Common myeloid progenitor, CD34-positive (primary cell): ENCODE results near the gene HSPBP1.
A peak's percentile ranks its signal among the peaks of the same experiment; 100 is the strongest.

Experiments
- CTCF ChIA-PET: fragments of 350-600 bp; sonication (Branson Sonifier 250); formaldehyde crosslinking; loops from one replicate; lab custom pipeline; 2021; ENCODE audit warnings: antibody characterized with exemption; lab: Charles Lee
- POLR2A ChIA-PET: fragments of 350-600 bp; sonication (Branson Sonifier 250); formaldehyde crosslinking; loops from one replicate; lab custom pipeline; 2021; ENCODE audit warnings: antibody characterized with exemption; lab: Charles Lee
- DNase-seq, 3 donors: peaks; one replicate each; pipeline versions ENCODE4 v3.0.0 to v3.0.0-alpha.2; 2013
- H3K27ac ChIP-seq, 2 experiments: 1 replicate in 1 of 2; 2 replicates in 1 of 2; pipeline ENCODE4 v1.7.0; 2013; ENCODE audit warnings: inconsistent platforms in 2 of 2, low read length in 2 of 2, mild to moderate bottlenecking in 2 of 2, low read depth in 1 of 2, moderate library complexity in 1 of 2; ENCODE audit not compliant: severe bottlenecking in 2 of 2, insufficient read depth in 1 of 2, poor library complexity in 1 of 2
- H3K27me3 ChIP-seq, 5 experiments: replicated peaks in 2 of 5; 1 replicate in 3 of 5; 2 replicates in 2 of 5; pipeline versions ENCODE4 v1.6.1 to v1.7.0; 2013; ENCODE audit warnings: low read length in 4 of 5, mild to moderate bottlenecking in 2 of 5, moderate library complexity in 2 of 5, inconsistent platforms in 1 of 5; ENCODE audit not compliant: insufficient read depth in 5 of 5, control insufficient read depth in 4 of 5
- H3K36me3 ChIP-seq, 4 experiments: 1 replicate in 2 of 4; 2 replicates in 2 of 4; pipeline versions ENCODE4 v1.6.1 to v1.7.0; 2013; ENCODE audit warnings: low read length in 3 of 4, control low read depth in 1 of 4, mild to moderate bottlenecking in 1 of 4; ENCODE audit not compliant: control insufficient read depth in 4 of 4, insufficient read depth in 4 of 4
- H3K4me1 ChIP-seq, 4 experiments: 1 replicate in 3 of 4; 2 replicates in 1 of 4; pipeline versions ENCODE4 v1.6.1 to v1.7.1; 2013; ENCODE audit warnings: low read length in 3 of 4, mild to moderate bottlenecking in 3 of 4, control low read depth in 1 of 4, inconsistent platforms in 1 of 4, moderate library complexity in 1 of 4; ENCODE audit not compliant: control insufficient read depth in 4 of 4, insufficient read depth in 4 of 4; ENCODE audit errors: control extremely low read depth in 1 of 4
- H3K4me3 ChIP-seq, 7 experiments: 1 replicate in 4 of 7; 2 replicates in 3 of 7; pipeline versions ENCODE4 v1.5.1 to v1.7.0; 2013; ENCODE audit warnings: mild to moderate bottlenecking in 7 of 7, low read length in 6 of 7, moderate library complexity in 6 of 7, inconsistent platforms in 2 of 7, low read depth in 2 of 7, control low read depth in 1 of 7; ENCODE audit not compliant: insufficient read depth in 4 of 7, control insufficient read depth in 1 of 7; ENCODE audit errors: extremely low read depth in 1 of 7
- H3K9me3 ChIP-seq, 5 experiments: 1 replicate in 4 of 5; 2 replicates in 1 of 5; pipeline versions ENCODE4 v1.6.1 to v1.7.1; 2013; ENCODE audit warnings: low read length in 4 of 5, mild to moderate bottlenecking in 2 of 5, inconsistent platforms in 1 of 5, low read depth in 1 of 5, moderate library complexity in 1 of 5; ENCODE audit not compliant: control insufficient read depth in 4 of 5, insufficient read depth in 2 of 5; ENCODE audit errors: control extremely low read depth in 1 of 5
- WGBS: methylation state at CpG from one replicate; pipeline ENCODE4 v1.1.5; 2013; ENCODE audit not compliant: insufficient coverage; 5-methylcytosine and 5-hydroxymethylcytosine counted together

The HSPBP1 gene

GRCh38 chr19:55224038-55224665, 55.8 kb downstream of the HSPBP1 start:
- H3K36me3 ChIP-seq: peaks cover 3 to 70% (median 41%) of the 10 kb centered on the region in 4 experiments
- no peak overlapping the region for H3K27ac ChIP-seq
- POLR2A ChIA-PET: no interaction called here
- DNase-seq: no peak
- no peaks in the 10 kb centered on the region for H3K4me1 ChIP-seq
- peaks cover 0 to 9% (median 3%) of the 10 kb centered on the region in 5 experiments for H3K9me3 ChIP-seq
- CTCF ChIA-PET: no interaction called here
- H3K27me3 ChIP-seq: no peaks in the 10 kb centered on the region
- 89% methylated on average over 20 of the region's 26 CpGs for WGBS
- no peak overlapping the region for H3K4me3 ChIP-seq

- H3K27me3 ChIP-seq: no peaks in the 10 kb centered on the region
- no peak for DNase-seq
- no peaks in the 10 kb centered on the region for H3K4me1 ChIP-seq
- no peak overlapping the region for H3K27ac ChIP-seq
- H3K9me3 ChIP-seq: peaks cover 0 to 9% (median 3%) of the 10 kb centered on the region in 5 experiments
- no peak overlapping the region for H3K4me3 ChIP-seq
- POLR2A ChIA-PET: no interaction called here
- CTCF ChIA-PET: no interaction called here
- 96% methylated on average over 13 of the region's 17 CpGs for WGBS
- H3K36me3 ChIP-seq: peaks cover 3 to 63% (median 36%) of the 10 kb centered on the region in 4 experiments
Observed at GRCh38 chr19:55223291-55224037, 56.4 kb downstream of the HSPBP1 start.

- H3K27me3 ChIP-seq: peaks cover 0 to 4% (median 2%) of the 10 kb centered on the region in 5 experiments
- CTCF ChIA-PET: interaction anchor here (0.7 to 1.3 kb wide), 3 partner anchors 14 to 35 kb away, joined by 3 read pairs; no protein-coding TSS in a partner anchor
- POLR2A ChIA-PET: no interaction called here
Observed at GRCh38 chr19:55220525-55220924, 59.4 kb downstream of the HSPBP1 start.

DNA sequence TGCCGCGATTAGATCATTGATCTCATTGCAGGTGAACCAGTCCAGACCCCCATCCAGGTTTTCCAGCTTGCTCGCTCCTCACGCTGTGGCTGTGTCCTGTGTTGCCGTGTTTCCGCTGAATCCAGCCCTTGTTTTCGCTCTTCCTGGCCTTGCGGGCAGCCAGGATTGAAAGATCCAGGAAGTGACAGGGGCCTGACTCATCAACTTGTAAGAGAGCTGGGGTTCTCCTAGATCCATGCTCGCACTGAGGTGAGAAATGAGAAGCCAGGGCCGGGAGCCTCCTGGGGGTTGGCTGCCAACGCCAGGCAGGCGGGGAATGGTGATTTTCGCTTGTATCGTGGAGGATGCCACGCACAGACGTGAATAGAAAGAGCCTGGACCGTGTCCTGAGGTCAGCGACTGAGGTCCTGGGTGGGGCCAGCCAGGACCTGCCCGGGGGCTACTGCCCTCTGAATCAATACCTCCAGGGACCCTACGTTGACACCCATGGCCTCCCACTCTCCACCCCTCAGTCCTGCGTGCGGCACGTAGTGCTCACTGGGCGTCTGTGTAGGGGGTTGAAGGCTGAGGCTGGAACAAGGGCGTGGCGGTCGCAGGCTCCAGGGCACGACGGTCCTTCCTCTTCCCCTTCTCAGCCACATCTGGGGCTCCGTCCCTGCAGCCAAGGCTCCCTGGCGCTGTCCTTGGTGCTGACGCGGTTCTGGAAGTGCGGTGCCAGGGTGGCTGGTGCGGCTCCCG, 63.3 kb downstream of the HSPBP1 start:
- peak overlapping the region in 1 of 2 experiments; percentile 73 for H3K27ac ChIP-seq
- peaks cover 0 to 15% (median 12%) of the 10 kb centered on the region in 4 experiments for H3K4me1 ChIP-seq
- CTCF ChIA-PET: interaction anchor here (1.5 kb wide), 1 partner anchor 15 kb away, joined by 3 read pairs; no protein-coding TSS in a partner anchor
- peak; percentile 91 to 96 (median 94) for DNase-seq
- peaks cover 6 to 19% (median 11%) of the 10 kb centered on the region in 5 experiments for H3K9me3 ChIP-seq
- 6% methylated on average over 32 of the region's 36 CpGs for WGBS
- H3K36me3 ChIP-seq: peaks cover 0 to 13% (median 3%) of the 10 kb centered on the region in 4 experiments
- H3K4me3 ChIP-seq: peak overlapping the region in 5 of 7 experiments; percentile 33 to 71 (median 52)
- peaks cover 0 to 8% (median 2%) of the 10 kb centered on the region in 5 experiments for H3K27me3 ChIP-seq
- POLR2A ChIA-PET: interaction anchor here (0.6 kb wide), 1 partner anchor 40 kb away, joined by 5 read pairs; no protein-coding TSS in a partner anchor

More at GRCh38 chr19:55220525-55220924, 59.4 kb downstream of the HSPBP1 start:
- Histone ChIP-seq H3K4me3 (no peak overlapping the region), H3K9me3 (peaks cover 0 to 9% (median 3%) of the 10 kb centered on the region in 5 experiments), H3K4me1 (peaks cover 0 to 15% (median 12%) of the 10 kb centered on the region in 4 experiments), H3K27ac (no peak overlapping the region), H3K36me3 (peaks cover 2 to 34% (median 15%) of the 10 kb centered on the region in 4 experiments)
- WGBS: 93% methylated on average over 9 of the region's 9 CpGs
- DNase-seq: no peak

GRCh38 chr19:55213547-55213946, 66.4 kb downstream of the HSPBP1 start:
- Histone ChIP-seq H3K27me3 (peaks cover 0 to 8% (median 2%) of the 10 kb centered on the region in 5 experiments), H3K9me3 (peaks cover 3 to 11% (median 7%) of the 10 kb centered on the region in 5 experiments), H3K36me3 (no peaks in the 10 kb centered on the region), H3K4me3 (no peak overlapping the region), H3K27ac (no peak overlapping the region), H3K4me1 (peaks cover 0 to 21% (median 12%) of the 10 kb centered on the region in 4 experiments)
- POLR2A ChIA-PET: no interaction called here
- DNase-seq: no peak
- CTCF ChIA-PET: no interaction called here
- 85% methylated on average over 5 of the region's 7 CpGs for WGBS

DNA sequence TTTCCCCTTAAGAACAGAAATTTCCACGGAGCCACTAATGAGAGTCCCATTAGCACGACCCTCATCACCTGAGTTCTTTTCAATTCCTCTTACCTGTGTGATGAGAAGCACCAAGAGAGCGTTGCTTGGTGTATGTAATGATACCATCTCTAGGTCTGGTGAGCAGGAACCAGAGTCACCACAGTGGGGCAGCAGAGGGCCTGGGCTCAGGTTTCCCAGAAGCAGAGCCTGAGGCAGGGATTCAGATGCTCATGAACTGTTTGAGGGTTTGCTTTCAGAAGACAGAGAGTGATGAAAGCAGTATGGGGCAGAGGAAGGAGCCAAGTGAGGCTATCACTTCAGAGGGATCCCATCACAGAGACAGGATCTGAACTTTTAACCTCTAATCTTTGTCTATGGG, 67.5 kb downstream of the HSPBP1 start:
- ChIA-PET CTCF (no interaction called here), POLR2A (no interaction called here)
- WGBS: 100% methylated on average over 2 of the region's 3 CpGs
- peaks cover 3 to 11% (median 7%) of the 10 kb centered on the region in 5 experiments for H3K9me3 ChIP-seq
- peak in 1 of 3 donors; percentile 29 for DNase-seq
- H3K27ac ChIP-seq: no peak overlapping the region
- peaks cover 0 to 21% (median 12%) of the 10 kb centered on the region in 4 experiments for H3K4me1 ChIP-seq
- H3K36me3 ChIP-seq: no peaks in the 10 kb centered on the region
- no peak overlapping the region for H3K4me3 ChIP-seq
- H3K27me3 ChIP-seq: peaks cover 0 to 8% (median 2%) of the 10 kb centered on the region in 5 experiments
